Measurements from ENCODE around the gene NIPSNAP3A.

NIPSNAP3A gene

GRCh38 chr9:104743376-104743985, 4.0 kb upstream of the NIPSNAP3A start:
- H3K9me2 ChIP-seq (replicated peaks; ENCODE audit: control insufficient read depth, low read length), result no peaks in the 10 kb centered on the region
- no peak overlapping the region for H3K27ac ChIP-seq (ENCODE audit: low read depth, low read length)
- H3K4me1 ChIP-seq (ENCODE audit: control insufficient read depth, low read length), result peaks cover 35% of the 10 kb centered on the region
- TF ChIP-seq EZH2phosphoT487 (IDR thresholded peaks at IDR 0.05; ENCODE audit: borderline replicate concordance, low read length) (no peak), CTCF (IDR thresholded peaks at IDR 0.05; ENCODE audit: low read depth, low read length, poor library complexity, severe bottlenecking) (peak; percentile 73)
- peaks cover 5% of the 10 kb centered on the region; the same call in 1 of the 2 replicates for H3F3A ChIP-seq (ENCODE audit: control insufficient read depth, insufficient read depth)
- H3K4me2 ChIP-seq (ENCODE audit: low read length), result 0 out of 2 replicates have a peak overlapping the region, but pooled peaks have one; percentile 3
- no peaks in the 10 kb centered on the region for H3K9me3 ChIP-seq (ENCODE audit: control insufficient read depth, insufficient read depth, low read length)
- no peaks in the 10 kb centered on the region for H4K20me1 ChIP-seq (ENCODE audit: control insufficient read depth, insufficient read depth, low read depth, low read length)
- H3K79me2 ChIP-seq (ENCODE audit: control insufficient read depth, low read length), result peaks cover 17% of the 10 kb centered on the region
- no peaks in the 10 kb centered on the region for H3K27me3 ChIP-seq (ENCODE audit: control insufficient read depth, low read length)
- H3K4me3 ChIP-seq (ENCODE audit: low read length), result no peak overlapping the region
- H3K36me3 ChIP-seq (ENCODE audit: control insufficient read depth, low read length), result peaks cover 4% of the 10 kb centered on the region; the same call in 1 of the 2 replicates

GRCh38 chr9:104745852-104746251, 1.6 kb upstream of the NIPSNAP3A start:
- no peak overlapping the region for H3K4me3 ChIP-seq (ENCODE audit: low read length)

GRCh38 chr9:104746285-104746684, 1.2 kb upstream of the NIPSNAP3A start:
- Histone ChIP-seq H3K9me3 (ENCODE audit: control insufficient read depth, insufficient read depth, low read length) (no peaks in the 10 kb centered on the region), H3K4me2 (ENCODE audit: low read length) (peak overlapping the region; percentile 88), H3K4me3 (ENCODE audit: low read length) (peak overlapping the region; percentile 85), H3K79me2 (ENCODE audit: control insufficient read depth, low read length) (peaks cover 27% of the 10 kb centered on the region), H3K27me3 (ENCODE audit: control insufficient read depth, low read length) (no peaks in the 10 kb centered on the region), H3K27ac (ENCODE audit: low read depth, low read length) (no peak overlapping the region), H3K36me3 (ENCODE audit: control insufficient read depth, low read length) (peaks cover 11% of the 10 kb centered on the region), H3K9me2 (replicated peaks; ENCODE audit: control insufficient read depth, low read length) (no peaks in the 10 kb centered on the region), H3F3A (ENCODE audit: control insufficient read depth, insufficient read depth) (peaks cover 9% of the 10 kb centered on the region), H3K4me1 (ENCODE audit: control insufficient read depth, low read length) (peaks cover 48% of the 10 kb centered on the region), H4K20me1 (ENCODE audit: control insufficient read depth, insufficient read depth, low read depth, low read length) (no peaks in the 10 kb centered on the region)
- TF ChIP-seq EZH2phosphoT487 (IDR thresholded peaks at IDR 0.05; ENCODE audit: borderline replicate concordance, low read length) (no peak), CTCF (IDR thresholded peaks at IDR 0.05; ENCODE audit: low read depth, low read length, poor library complexity, severe bottlenecking) (no peak)

More at GRCh38 chr9:104745852-104746251, 1.6 kb upstream of the NIPSNAP3A start:
- peaks cover 7% of the 10 kb centered on the region; the same call in 1 of the 2 replicates for H3K36me3 ChIP-seq (ENCODE audit: control insufficient read depth, low read length)
- no peaks in the 10 kb centered on the region for H3K9me2 ChIP-seq (replicated peaks; ENCODE audit: control insufficient read depth, low read length)
- H3K27me3 ChIP-seq (ENCODE audit: control insufficient read depth, low read length), result no peaks in the 10 kb centered on the region
- peaks cover 8% of the 10 kb centered on the region for H3F3A ChIP-seq (ENCODE audit: control insufficient read depth, insufficient read depth)
- H3K9me3 ChIP-seq (ENCODE audit: control insufficient read depth, insufficient read depth, low read length), result no peaks in the 10 kb centered on the region
- H3K79me2 ChIP-seq (ENCODE audit: control insufficient read depth, low read length), result peaks cover 27% of the 10 kb centered on the region
- no peak overlapping the region for H3K27ac ChIP-seq (ENCODE audit: low read depth, low read length)
- H4K20me1 ChIP-seq (ENCODE audit: control insufficient read depth, insufficient read depth, low read depth, low read length), result no peaks in the 10 kb centered on the region
- peaks cover 52% of the 10 kb centered on the region for H3K4me1 ChIP-seq (ENCODE audit: control insufficient read depth, low read length)
- TF ChIP-seq EZH2phosphoT487 (IDR thresholded peaks at IDR 0.05; ENCODE audit: borderline replicate concordance, low read length) (no peak), CTCF (IDR thresholded peaks at IDR 0.05; ENCODE audit: low read depth, low read length, poor library complexity, severe bottlenecking) (no peak)
- peak overlapping the region; percentile 88 for H3K4me2 ChIP-seq (ENCODE audit: low read length)
